Colonic mucosa (tissue), 4 donors: ENCODE results near the gene TACR1. TPM values are rescaled to one million over a fixed set of nuclear protein-coding genes. Genes with fewer than 3 reads are reported as not detected.

Source experiments
- DNase-seq: peaks from one replicate; pipeline ENCODE4 v3.0.0-alpha.2; 2020
- H3K27ac ChIP-seq: fragments of 200-600 bp; one replicate; pipeline ENCODE4 v1.8.0; 2021
- H3K27me3 ChIP-seq: fragments of 200-600 bp; one replicate; pipeline ENCODE4 v1.8.0; 2021
- H3K36me3 ChIP-seq: fragments of 200-600 bp; one replicate; pipeline ENCODE4 v1.8.0; 2021
- H3K4me1 ChIP-seq: fragments of 200-600 bp; one replicate; pipeline ENCODE4 v1.8.0; 2021; ENCODE audit warnings: mild to moderate bottlenecking
- H3K4me3 ChIP-seq: fragments of 200-600 bp; one replicate; pipeline ENCODE4 v1.8.0; 2021
- H3K9ac ChIP-seq, 2 donors: one replicate each; pipeline ENCODE4 v1.7.0; 2013; ENCODE audit warnings: control low read depth in 2 of 2, low read depth in 2 of 2, low read length in 2 of 2
- H3K9me3 ChIP-seq: fragments of 200-600 bp; one replicate; pipeline ENCODE4 v1.8.0; 2021
- CTCF ChIP-seq: fragments of 200-600 bp; IDR thresholded peaks from one replicate; pipeline ENCODE4 v1.8.0; 2022; ENCODE audit warnings: antibody characterized with exemption, mild to moderate bottlenecking
- intact Hi-C: fragments of 100-400 bp; cut with DNase I; formaldehyde crosslinking; loops from one replicate; pipeline ENCODE4 v1.14.1; 2022
- total RNA-seq, 2 donors: library from RNA; stranded (reverse); fragmentation: NEBNext Ultra II Directional in 1 of 2; extraction: Animal tissue kit (Norgen Biotek cat#: 25700) in 1 of 2; gene quantifications; one replicate each; pipeline ENCODE4 v1.2.1, GENCODE V29; 2021
- donor health status: healthy.
- donor health status: DM: no; HTN: no; CAD: no.
- donor health status: DM: no; HTN: no; CAD: no.

Gene TACR1
- total RNA-seq, 2 donors from 2014 or later: 0.37 TPM; not detected in 1

- H3K4me1 ChIP-seq: no peaks in the 10 kb centered on the region
- no peak overlapping the region for H3K4me3 ChIP-seq
- no peaks in the 10 kb centered on the region for H3K27me3 ChIP-seq
- no peaks in the 10 kb centered on the region for H3K9me3 ChIP-seq
- no peak for TF ChIP-seq CTCF
- intact Hi-C loops: no loop called here
- no peak overlapping the region for H3K9ac ChIP-seq
- no peaks in the 10 kb centered on the region for H3K36me3 ChIP-seq
- H3K27ac ChIP-seq: no peak overlapping the region
- no peak for DNase-seq
Observed at GRCh38 chr2:75190271-75190990, 8.9 kb downstream of the TACR1 start.

GRCh38 chr2:75186821-75187220 lies 12.5 kb downstream of the TACR1 start:
- Histone ChIP-seq H3K9ac (no peak overlapping the region), H3K4me1 (no peaks in the 10 kb centered on the region), H3K9me3 (no peaks in the 10 kb centered on the region), H3K4me3 (no peak overlapping the region), H3K27ac (no peak overlapping the region), H3K27me3 (no peaks in the 10 kb centered on the region), H3K36me3 (no peaks in the 10 kb centered on the region)
- intact Hi-C loops: no loop called here
- no peak for TF ChIP-seq CTCF
- DNase-seq: no peak

GRCh38 chr2:75182606-75183005 lies 16.7 kb downstream of the TACR1 start:
- TF ChIP-seq CTCF: no peak
- intact Hi-C loops: no loop called here
- Histone ChIP-seq H3K36me3 (no peaks in the 10 kb centered on the region), H3K4me3 (no peak overlapping the region), H3K27ac (no peak overlapping the region), H3K9me3 (no peaks in the 10 kb centered on the region), H3K9ac (no peak overlapping the region), H3K4me1 (no peaks in the 10 kb centered on the region), H3K27me3 (no peaks in the 10 kb centered on the region)
- DNase-seq: no peak

GRCh38 chr2:75180476-75180875 lies 18.8 kb downstream of the TACR1 start:
- H3K4me3 ChIP-seq: no peak overlapping the region
- no peaks in the 10 kb centered on the region for H3K27me3 ChIP-seq
- no peak for TF ChIP-seq CTCF
- intact Hi-C loops: no loop called here
- no peak overlapping the region for H3K9ac ChIP-seq
- H3K9me3 ChIP-seq: no peaks in the 10 kb centered on the region
- no peak overlapping the region for H3K27ac ChIP-seq
- no peak for DNase-seq
- no peaks in the 10 kb centered on the region for H3K4me1 ChIP-seq
- H3K36me3 ChIP-seq: no peaks in the 10 kb centered on the region

GRCh38 chr2:75177427-75177826 lies 21.9 kb downstream of the TACR1 start:
- Histone ChIP-seq H3K4me3 (no peak overlapping the region), H3K27me3 (no peaks in the 10 kb centered on the region), H3K27ac (no peak overlapping the region), H3K9me3 (no peaks in the 10 kb centered on the region), H3K36me3 (no peaks in the 10 kb centered on the region), H3K9ac (no peak overlapping the region), H3K4me1 (no peaks in the 10 kb centered on the region)
- no peak for TF ChIP-seq CTCF
- intact Hi-C loops: no loop called here
- no peak for DNase-seq
